Measurements from ENCODE around the gene TLE3. TPM values are rescaled to one million over a fixed set of nuclear protein-coding genes. Genes with fewer than 3 reads are reported as not detected.

The TLE3 gene
- polyA plus RNA-seq (2012; rRNA removed): 8.4 and 14.7 TPM in 2 replicates
- 6.1 and 8.4 TPM in 2 replicates for polyA plus RNA-seq (2012; cell fraction: cytosol; rRNA removed)
- polyA plus RNA-seq (2012; cell fraction: nucleus; rRNA removed): 42.8 and 50.1 TPM in 2 replicates

DNA sequence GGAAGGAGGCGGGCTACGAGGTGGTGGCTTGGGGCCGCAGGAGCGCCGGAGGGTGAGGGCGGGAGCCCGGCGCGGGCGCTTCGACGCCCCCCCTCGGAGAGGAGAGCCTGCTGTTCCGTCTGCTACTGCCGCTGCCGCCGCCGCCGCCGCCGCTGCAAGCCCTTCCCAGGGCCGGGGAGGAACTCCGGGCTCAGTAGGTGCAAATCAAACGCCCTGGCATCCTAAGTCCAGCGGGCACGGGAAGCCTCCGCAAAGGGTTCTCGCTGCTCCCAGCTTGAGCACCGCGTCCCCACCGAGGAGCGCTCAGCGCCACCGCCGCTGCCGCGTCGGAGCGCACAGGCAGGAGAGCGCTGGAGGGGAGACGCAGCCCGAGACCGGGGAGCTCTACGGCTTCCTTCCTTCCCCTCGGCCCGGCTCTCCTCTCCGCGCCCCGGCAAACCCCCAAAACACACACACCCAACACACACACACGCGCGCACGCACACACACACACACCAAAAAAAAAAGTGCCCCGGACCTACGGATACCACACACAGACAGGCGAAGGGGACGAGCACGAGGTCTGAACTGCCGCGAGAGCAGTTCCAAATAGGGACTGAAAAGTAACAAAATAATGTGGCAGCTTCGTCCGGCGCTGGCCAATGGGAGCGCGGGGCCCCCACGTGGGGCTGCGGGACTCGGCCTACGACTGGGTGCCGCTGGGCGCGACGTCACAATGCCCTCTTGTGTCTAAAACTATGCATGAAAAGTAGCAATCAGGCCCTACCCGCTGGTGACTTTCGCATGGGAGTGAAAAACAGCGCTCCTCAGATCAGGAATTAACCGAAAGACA is at the start of gene TLE3:
TSS of gene TLE3 (minus strand) at position 597 of the 832 bp plus-strand sequence. CDS start 1,119 bp downstream, outside the sequence.
- ChIA-PET CTCF (interaction anchor here (0.5 to 5.8 kb wide), 34 partner anchors 12 to 631 kb away, joined by 3 to 32 read pairs (median 4); no protein-coding TSS in a partner anchor), POLR2A (interaction anchor here (0.8 to 3.2 kb wide), 13 partner anchors 14 to 360 kb away, joined by 3 to 14 read pairs (median 4); no protein-coding TSS in a partner anchor)
- H4K20me1 ChIP-seq (ENCODE audit: insufficient read depth): peaks cover 30% of the 10 kb centered on the region
- DNase-seq: peak; percentile 99
- H3K27ac ChIP-seq (ENCODE audit: low read depth in 2 of 2, low read length in 1 of 2): peak within 1 kb of the TSS; percentile 77 to 90
- peaks cover 11 to 16% of the 10 kb centered on the region in 2 experiments for H3K36me3 ChIP-seq (replicated peaks in 1 of 2; ENCODE audit: control insufficient read depth in 1 of 2, insufficient read depth in 2 of 2, low read length in 1 of 2)
- H3F3A ChIP-seq (replicated peaks; ENCODE audit: insufficient read depth): peaks cover 21% of the 10 kb centered on the region
- H3K4me1 ChIP-seq (ENCODE audit: control insufficient read depth in 1 of 2, insufficient read depth in 2 of 2, low read depth in 1 of 2, low read length in 1 of 2): peaks cover 22 to 45% of the 10 kb centered on the region in 2 experiments
- no peaks in the 10 kb centered on the region for H3K9me2 ChIP-seq
- H3K4me2 ChIP-seq: peak within 1 kb of the TSS; percentile 99
- peak within 1 kb of the TSS; percentile 85 to 94 for H3K4me3 ChIP-seq (ENCODE audit: low read depth in 2 of 2, low read length in 1 of 2)
- peak within 1 kb of the TSS; percentile 82; the same call in 1 of the 2 replicates for H2AFZ ChIP-seq (ENCODE audit: low read depth)
- no peaks in the 10 kb centered on the region for H3K9me3 ChIP-seq
- WGBS (ENCODE audit: low lambda C conversion rate): under 1% methylated on average over 40 of the region's 77 CpGs
- peak within 1 kb of the TSS; percentile 79 for H3K9ac ChIP-seq
- H3K27me3 ChIP-seq (ENCODE audit: insufficient read depth): peaks cover 13% of the 10 kb centered on the region
- peaks cover 42% of the 10 kb centered on the region for H3K79me2 ChIP-seq (ENCODE audit: insufficient read depth)
- TF ChIP-seq SIN3A (IDR thresholded peaks at IDR 0.05; ENCODE audit: borderline replicate concordance, low read depth, low read length) (peak; percentile 79; the same call in 1 of the 2 replicates), JUND (IDR thresholded peaks at IDR 0.05) (no peak), RCOR1 (IDR thresholded peaks at IDR 0.05; ENCODE audit: low read length) (peak; percentile 70; the same call in 1 of the 2 replicates), FOSL2 (IDR thresholded peaks at IDR 0.05; ENCODE audit: borderline replicate concordance, low read depth) (no peak), IRF3 (IDR thresholded peaks at IDR 0.05; ENCODE audit: low read depth, low read length) (peak; percentile 68), USF1 (IDR thresholded peaks at IDR 0.05; ENCODE audit: borderline replicate concordance, low read depth) (peak; percentile 70; the same call in 1 of the 2 replicates), GATA2 (CRISPR knock-in tag; IDR thresholded peaks at IDR 0.05) (no peak), NFIC (IDR thresholded peaks at IDR 0.05; ENCODE audit: borderline replicate concordance) (no peak), RFX5 (IDR thresholded peaks at IDR 0.05; ENCODE audit: low read length) (no peak), MXI1 (IDR thresholded peaks at IDR 0.05; ENCODE audit: low read depth, low read length) (peak; percentile 87; the same call in 1 of the 2 replicates), TAF1 (IDR thresholded peaks at IDR 0.05; ENCODE audit: borderline replicate concordance, low read depth, low read length) (peak; percentile 67; the same call in 1 of the 2 replicates), MEF2A (IDR thresholded peaks at IDR 0.05; ENCODE audit: borderline replicate concordance, low read depth) (no peak), NRF1 (IDR thresholded peaks at IDR 0.05; ENCODE audit: low read depth, low read length) (no peak), REST (IDR thresholded peaks at IDR 0.05; ENCODE audit: low read depth, low read length) (no peak), GABPA (IDR thresholded peaks at IDR 0.05; ENCODE audit: low read depth) (no peak), USF2 (IDR thresholded peaks at IDR 0.05; ENCODE audit: borderline replicate concordance, low read depth, low read length) (peak; percentile 29; the same call in 1 of the 2 replicates), RXRA (IDR thresholded peaks at IDR 0.05; ENCODE audit: borderline replicate concordance, low read depth) (no peak), TEAD4 (IDR thresholded peaks at IDR 0.05; ENCODE audit: borderline replicate concordance, insufficient read depth) (no peak), TCF12 (IDR thresholded peaks at IDR 0.05) (0 out of 2 replicates have a peak, but pooled peaks have one; percentile 29), POLR2AphosphoS5 (IDR thresholded peaks at IDR 0.05; ENCODE audit: low read depth, low read length) (peak; percentile 82), FOXJ3 (CRISPR knock-in tag; IDR thresholded peaks at IDR 0.05) (peak; percentile 48), EZH2phosphoT487 (IDR thresholded peaks at IDR 0.05; ENCODE audit: borderline replicate concordance, low read depth) (no peak)
- TF ChIP-seq, protein P1, sequence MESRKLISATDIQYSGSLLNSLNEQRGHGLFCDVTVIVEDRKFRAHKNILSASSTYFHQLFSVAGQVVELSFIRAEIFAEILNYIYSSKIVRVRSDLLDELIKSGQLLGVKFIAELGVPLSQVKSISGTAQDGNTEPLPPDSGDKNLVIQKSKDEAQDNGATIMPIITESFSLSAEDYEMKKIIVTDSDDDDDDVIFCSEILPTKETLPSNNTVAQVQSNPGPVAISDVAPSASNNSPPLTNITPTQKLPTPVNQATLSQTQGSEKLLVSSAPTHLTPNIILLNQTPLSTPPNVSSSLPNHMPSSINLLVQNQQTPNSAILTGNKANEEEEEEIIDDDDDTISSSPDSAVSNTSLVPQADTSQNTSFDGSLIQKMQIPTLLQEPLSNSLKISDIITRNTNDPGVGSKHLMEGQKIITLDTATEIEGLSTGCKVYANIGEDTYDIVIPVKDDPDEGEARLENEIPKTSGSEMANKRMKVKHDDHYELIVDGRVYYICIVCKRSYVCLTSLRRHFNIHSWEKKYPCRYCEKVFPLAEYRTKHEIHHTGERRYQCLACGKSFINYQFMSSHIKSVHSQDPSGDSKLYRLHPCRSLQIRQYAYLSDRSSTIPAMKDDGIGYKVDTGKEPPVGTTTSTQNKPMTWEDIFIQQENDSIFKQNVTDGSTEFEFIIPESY (IDR thresholded peaks at IDR 0.05; ENCODE audit: borderline replicate concordance, low read depth): peak; percentile 91
